Stimulated activated CD4-positive, alpha-beta T cell treated with anti-CD3 and anti-CD28 coated beads, Interleukin-15, amount 100 ng/mL, for 48 hours (primary cell): ENCODE measurements around the gene PPM1B.
A peak's percentile ranks its signal among the peaks of the same experiment; 100 is the strongest.
"Not testable (repeated sequence)": the region's sequence is repeated elsewhere in the genome, so short reads cannot be mapped to it uniquely, and the experiment has no call there.

Experiments used
- DNase-seq, 2 donors: peaks; one replicate each; pipeline ENCODE4 v3.0.0-alpha.2; 2020; ENCODE audit warnings: low read depth in 2 of 2

PPM1B gene

GRCh38 chr2:44168681-44169154 is at the start of gene PPM1B:
TSS of gene PPM1B (plus strand) at chr2:44168875. CDS start at chr2:44201200, 32,325 bp downstream.
- DNase-seq: peak; percentile 99 to 100

- no peak for DNase-seq
These were observed 48.8 kb upstream of the PPM1B start for GRCh38 chr2:44119878-44120277.

GRCh38 chr2:44120428-44120827 is 48.2 kb upstream of the PPM1B start:
- peak in 1 of 2 donors; percentile 4 for DNase-seq

GRCh38 chr2:44121899-44122298 is 46.8 kb upstream of the PPM1B start:
- DNase-seq: no peak

- DNase-seq: no peak
These were observed 44.2 kb upstream of the PPM1B start for GRCh38 chr2:44124500-44124899.

- DNase-seq: no peak
These were observed 42.4 kb upstream of the PPM1B start for GRCh38 chr2:44126106-44126797.

- no peak for DNase-seq
These were observed 38.2 kb upstream of the PPM1B start for GRCh38 chr2:44130441-44130840.

- DNase-seq: no peak
These were observed 37.5 kb upstream of the PPM1B start for GRCh38 chr2:44131177-44131576.

- DNase-seq: not testable (repeated sequence)
These were observed 35.1 kb upstream of the PPM1B start for GRCh38 chr2:44133602-44134001.

- DNase-seq: no peak
These were observed 33.8 kb upstream of the PPM1B start for GRCh38 chr2:44134848-44135247.

- DNase-seq: no peak
These were observed 33.4 kb upstream of the PPM1B start for GRCh38 chr2:44135296-44135695.

GRCh38 chr2:44135771-44136170 is 32.9 kb upstream of the PPM1B start:
- DNase-seq: no peak

GRCh38 chr2:44136252-44136651 is 32.4 kb upstream of the PPM1B start:
- DNase-seq: no peak

- DNase-seq: no peak
These were observed 31.6 kb upstream of the PPM1B start for GRCh38 chr2:44137048-44137447.

- DNase-seq: no peak
These were observed 30.7 kb upstream of the PPM1B start for GRCh38 chr2:44137872-44138551.

- DNase-seq: no peak
These were observed 28.9 kb upstream of the PPM1B start for GRCh38 chr2:44139741-44140140.

GRCh38 chr2:44142306-44142705 is 26.4 kb upstream of the PPM1B start:
- no peak for DNase-seq

GRCh38 chr2:44143701-44144100 is 25.0 kb upstream of the PPM1B start:
- no peak for DNase-seq

GRCh38 chr2:44148999-44149398 is 19.7 kb upstream of the PPM1B start:
- no peak for DNase-seq

GRCh38 chr2:44150473-44150872 is 18.2 kb upstream of the PPM1B start:
- no peak for DNase-seq

- DNase-seq: no peak
These were observed 15.6 kb upstream of the PPM1B start for GRCh38 chr2:44152865-44153669.

GRCh38 chr2:44155666-44156446 is 12.8 kb upstream of the PPM1B start:
- no peak for DNase-seq
